ENCODE results near the gene TANC2. TPM values are rescaled to one million over a fixed set of nuclear protein-coding genes. Genes with fewer than 3 reads are reported as not detected.

Gene TANC2
- total RNA-seq, 1 experiment from 2014 or later: 53.2 TPM

DNA sequence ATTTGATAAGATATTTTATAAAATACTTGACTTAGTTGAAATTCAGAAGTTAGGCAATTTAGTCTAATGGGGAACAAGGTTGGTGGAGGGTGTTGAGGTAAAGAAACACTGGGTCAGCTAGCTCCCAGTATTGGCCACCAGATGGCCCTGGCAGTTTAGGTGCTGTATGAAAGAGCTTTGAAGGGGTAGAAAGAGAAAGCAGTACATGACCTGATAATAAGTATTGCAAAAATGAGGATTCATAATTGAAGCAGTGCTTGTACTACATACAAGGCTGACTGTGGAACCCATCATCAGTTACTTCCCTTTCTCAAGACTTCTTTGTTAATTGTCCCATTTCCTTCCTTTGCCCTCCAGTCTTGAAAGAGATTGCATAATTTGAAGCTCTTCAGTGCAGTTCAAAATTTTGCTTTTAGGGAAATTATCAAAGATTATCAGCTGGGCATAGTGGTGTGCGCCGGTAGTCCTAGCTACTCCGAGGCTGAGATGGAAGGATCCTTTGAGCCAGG is 29.4 kb downstream of the TANC2 start:
- Histone ChIP-seq H3K27me3 (ENCODE audit: insufficient read depth, low read length) (no peaks in the 10 kb centered on the region), H3K36me3 (ENCODE audit: control insufficient read depth in 1 of 2, insufficient read depth in 2 of 2, low read length in 2 of 2) (no peaks in the 10 kb centered on the region), H3K27ac (ENCODE audit: low read depth, low read length) (no peak overlapping the region), H3K4me3 (replicated peaks in 1 of 2; ENCODE audit: low read depth in 1 of 2, low read length in 2 of 2) (no peak overlapping the region), H4K20me1 (ENCODE audit: insufficient read depth) (peaks cover 7% of the 10 kb centered on the region; the same call in 1 of the 2 replicates), H3K9ac (ENCODE audit: low read length) (no peak overlapping the region), H3K4me1 (ENCODE audit: control insufficient read depth in 1 of 2, insufficient read depth in 2 of 2, low read length in 2 of 2) (peaks cover 0 to 4% of the 10 kb centered on the region in 2 experiments; a peak in 1 of 4 replicates), H2AFZ (ENCODE audit: low read depth, low read length, poor library complexity, severe bottlenecking) (no peak overlapping the region), H3K9me2 (ENCODE audit: insufficient read depth) (no peaks in the 10 kb centered on the region; the same call in 1 of the 2 replicates), H3K79me2 (ENCODE audit: insufficient read depth, low read length) (peaks cover 48% of the 10 kb centered on the region), H3K4me2 (ENCODE audit: low read length) (no peak overlapping the region), H3K9me3 (ENCODE audit: control insufficient read depth in 1 of 2, insufficient read depth in 1 of 2, low read depth in 1 of 2, low read length in 2 of 2) (no peaks in the 10 kb centered on the region)
- ATAC-seq (peak; percentile 97), DNase-seq (ENCODE audit: low read depth, low spot score) (peak; percentile 38)
- TF ChIP-seq, protein P1, sequence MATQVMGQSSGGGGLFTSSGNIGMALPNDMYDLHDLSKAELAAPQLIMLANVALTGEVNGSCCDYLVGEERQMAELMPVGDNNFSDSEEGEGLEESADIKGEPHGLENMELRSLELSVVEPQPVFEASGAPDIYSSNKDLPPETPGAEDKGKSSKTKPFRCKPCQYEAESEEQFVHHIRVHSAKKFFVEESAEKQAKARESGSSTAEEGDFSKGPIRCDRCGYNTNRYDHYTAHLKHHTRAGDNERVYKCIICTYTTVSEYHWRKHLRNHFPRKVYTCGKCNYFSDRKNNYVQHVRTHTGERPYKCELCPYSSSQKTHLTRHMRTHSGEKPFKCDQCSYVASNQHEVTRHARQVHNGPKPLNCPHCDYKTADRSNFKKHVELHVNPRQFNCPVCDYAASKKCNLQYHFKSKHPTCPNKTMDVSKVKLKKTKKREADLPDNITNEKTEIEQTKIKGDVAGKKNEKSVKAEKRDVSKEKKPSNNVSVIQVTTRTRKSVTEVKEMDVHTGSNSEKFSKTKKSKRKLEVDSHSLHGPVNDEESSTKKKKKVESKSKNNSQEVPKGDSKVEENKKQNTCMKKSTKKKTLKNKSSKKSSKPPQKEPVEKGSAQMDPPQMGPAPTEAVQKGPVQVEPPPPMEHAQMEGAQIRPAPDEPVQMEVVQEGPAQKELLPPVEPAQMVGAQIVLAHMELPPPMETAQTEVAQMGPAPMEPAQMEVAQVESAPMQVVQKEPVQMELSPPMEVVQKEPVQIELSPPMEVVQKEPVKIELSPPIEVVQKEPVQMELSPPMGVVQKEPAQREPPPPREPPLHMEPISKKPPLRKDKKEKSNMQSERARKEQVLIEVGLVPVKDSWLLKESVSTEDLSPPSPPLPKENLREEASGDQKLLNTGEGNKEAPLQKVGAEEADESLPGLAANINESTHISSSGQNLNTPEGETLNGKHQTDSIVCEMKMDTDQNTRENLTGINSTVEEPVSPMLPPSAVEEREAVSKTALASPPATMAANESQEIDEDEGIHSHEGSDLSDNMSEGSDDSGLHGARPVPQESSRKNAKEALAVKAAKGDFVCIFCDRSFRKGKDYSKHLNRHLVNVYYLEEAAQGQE (IDR thresholded peaks at IDR 0.05; ENCODE audit: low read depth): no peak
- TF ChIP-seq POLR2A (IDR thresholded peaks at IDR 0.05; ENCODE audit: borderline replicate concordance, extremely low read depth, insufficient read depth, insufficient read length) (no peak), JUND (IDR thresholded peaks at IDR 0.05) (no peak), EZH2phosphoT487 (IDR thresholded peaks at IDR 0.05; ENCODE audit: borderline replicate concordance) (no peak), CBX3 (IDR thresholded peaks at IDR 0.05; ENCODE audit: low read depth) (no peak), CEBPB (IDR thresholded peaks at IDR 0.05; ENCODE audit: low read depth) (no peak), YY1 (IDR thresholded peaks at IDR 0.05; ENCODE audit: extremely low read depth, insufficient replicate concordance, low read depth, low read length) (no peak), FOSL1 (IDR thresholded peaks at IDR 0.05; ENCODE audit: low read depth) (no peak), ZNF274 (IDR thresholded peaks at IDR 0.05; ENCODE audit: low read depth, low read length) (no peak), RAD21 (IDR thresholded peaks at IDR 0.05; ENCODE audit: low read depth) (peak; percentile 87)
- TF ChIP-seq, protein P2, sequence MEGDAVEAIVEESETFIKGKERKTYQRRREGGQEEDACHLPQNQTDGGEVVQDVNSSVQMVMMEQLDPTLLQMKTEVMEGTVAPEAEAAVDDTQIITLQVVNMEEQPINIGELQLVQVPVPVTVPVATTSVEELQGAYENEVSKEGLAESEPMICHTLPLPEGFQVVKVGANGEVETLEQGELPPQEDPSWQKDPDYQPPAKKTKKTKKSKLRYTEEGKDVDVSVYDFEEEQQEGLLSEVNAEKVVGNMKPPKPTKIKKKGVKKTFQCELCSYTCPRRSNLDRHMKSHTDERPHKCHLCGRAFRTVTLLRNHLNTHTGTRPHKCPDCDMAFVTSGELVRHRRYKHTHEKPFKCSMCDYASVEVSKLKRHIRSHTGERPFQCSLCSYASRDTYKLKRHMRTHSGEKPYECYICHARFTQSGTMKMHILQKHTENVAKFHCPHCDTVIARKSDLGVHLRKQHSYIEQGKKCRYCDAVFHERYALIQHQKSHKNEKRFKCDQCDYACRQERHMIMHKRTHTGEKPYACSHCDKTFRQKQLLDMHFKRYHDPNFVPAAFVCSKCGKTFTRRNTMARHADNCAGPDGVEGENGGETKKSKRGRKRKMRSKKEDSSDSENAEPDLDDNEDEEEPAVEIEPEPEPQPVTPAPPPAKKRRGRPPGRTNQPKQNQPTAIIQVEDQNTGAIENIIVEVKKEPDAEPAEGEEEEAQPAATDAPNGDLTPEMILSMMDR (IDR thresholded peaks at IDR 0.05 in 2 of 3, conservative IDR thresholded peaks at IDR 0.05 in 1 of 3; ENCODE audit: borderline replicate concordance in 1 of 3, insufficient read depth in 1 of 3, low read depth in 2 of 3, low read length in 2 of 3): peak; percentile 71 to 94 (median 89)
- POLR2A ChIA-PET: interaction anchor here (1.0 kb wide), 1 partner anchor 20 kb away, joined by 3 read pairs; no protein-coding TSS in a partner anchor
- intact Hi-C loops (cut with micrococcal nuclease): loop anchor here (1.0 to 2.0 kb wide), 3 partner anchors 87 to 411 kb away; no protein-coding TSS in a partner anchor
- CTCF ChIA-PET: interaction anchor here (0.6 to 2.9 kb wide), 25 partner anchors 9 to 430 kb away, joined by 3 to 48 read pairs (median 4); partner anchors contain the start of gene TANC2
- BruUV-seq (replicated peaks): no TSS peak
- RAD21 ChIA-PET (ENCODE audit: low non-redundant PET in 1 of 2, low total read pairs in 2 of 2, uncharacterized antibody in 2 of 2, unreplicated experiment in 2 of 2): interaction anchor here (0.9 to 1.8 kb wide), 4 partner anchors 40 to 412 kb away, joined by 3 to 14 read pairs (median 6); no protein-coding TSS in a partner anchor

Data from HCT116 (cell line).